Measurements from ENCODE around the gene ASB16. TPM values are rescaled to one million over a fixed set of nuclear protein-coding genes. Genes with fewer than 3 reads are reported as not detected.

Gene ASB16
- total RNA-seq, 4 donors from 2014 or later = 1.4 to 2.4 (median 1.7) TPM

DNA sequence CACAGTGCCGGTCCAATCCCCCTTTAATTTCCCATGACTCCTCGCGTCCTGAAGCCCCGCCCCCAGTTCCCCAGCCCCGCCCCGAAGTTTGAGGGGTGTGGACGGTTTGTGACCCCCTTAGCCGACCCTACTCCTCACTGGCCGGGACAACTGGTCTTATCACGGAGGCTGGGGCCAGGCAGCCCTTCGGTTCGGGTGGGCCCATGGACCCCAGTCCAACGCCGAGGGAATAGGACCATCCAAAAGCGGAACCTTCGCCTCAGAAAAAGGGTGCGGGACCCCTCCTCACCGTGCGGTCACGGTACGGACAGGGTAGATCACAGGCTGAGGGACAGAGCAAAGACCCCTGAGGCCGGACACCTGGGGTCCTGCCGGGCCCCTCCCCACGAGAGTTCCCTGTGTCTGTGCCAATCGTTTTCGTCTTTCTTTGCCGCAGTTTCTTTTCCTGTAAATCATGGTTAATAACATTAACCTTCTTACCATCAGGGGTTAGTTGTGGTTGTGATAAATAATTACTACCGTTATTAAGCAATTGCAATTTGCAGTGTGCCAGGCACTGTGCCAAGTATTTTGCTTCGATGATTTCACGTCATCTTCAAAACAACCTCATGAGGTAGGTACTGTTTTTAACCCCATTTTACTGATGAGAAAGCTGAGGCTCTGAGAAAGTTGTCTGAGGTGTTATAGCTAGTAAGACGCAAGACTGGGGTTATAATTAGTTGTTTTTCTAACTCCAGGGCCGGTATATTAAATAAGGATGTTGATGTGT, 16.8 kb downstream of the ASB16 start:
- peaks cover 6 to 14% of the 10 kb centered on the region in 2 donors for H3K36me3 ChIP-seq
- no peaks in the 10 kb centered on the region for H3K27me3 ChIP-seq
- peak overlapping the region; percentile 88 to 92 (median 90) for H3K27ac ChIP-seq
- 3 to 5% methylated on average over 17 to 32 of the region's 32 CpGs for WGBS, 2 donors
- peak overlapping the region; percentile 46 to 73 (median 72) for H3K4me3 ChIP-seq (replicated peaks in 1 of 3)
- H3K9me3 ChIP-seq = no peaks in the 10 kb centered on the region
- intact Hi-C loops (cut with DNase I) = no loop called here
- H3K4me1 ChIP-seq = peaks cover 13 to 32% of the 10 kb centered on the region in 2 donors
- peak in 1 of 2 donors; percentile 38 for DNase-seq
- no peak for TF ChIP-seq POLR2A (IDR thresholded peaks at IDR 0.05)
- TF ChIP-seq, protein P1, sequence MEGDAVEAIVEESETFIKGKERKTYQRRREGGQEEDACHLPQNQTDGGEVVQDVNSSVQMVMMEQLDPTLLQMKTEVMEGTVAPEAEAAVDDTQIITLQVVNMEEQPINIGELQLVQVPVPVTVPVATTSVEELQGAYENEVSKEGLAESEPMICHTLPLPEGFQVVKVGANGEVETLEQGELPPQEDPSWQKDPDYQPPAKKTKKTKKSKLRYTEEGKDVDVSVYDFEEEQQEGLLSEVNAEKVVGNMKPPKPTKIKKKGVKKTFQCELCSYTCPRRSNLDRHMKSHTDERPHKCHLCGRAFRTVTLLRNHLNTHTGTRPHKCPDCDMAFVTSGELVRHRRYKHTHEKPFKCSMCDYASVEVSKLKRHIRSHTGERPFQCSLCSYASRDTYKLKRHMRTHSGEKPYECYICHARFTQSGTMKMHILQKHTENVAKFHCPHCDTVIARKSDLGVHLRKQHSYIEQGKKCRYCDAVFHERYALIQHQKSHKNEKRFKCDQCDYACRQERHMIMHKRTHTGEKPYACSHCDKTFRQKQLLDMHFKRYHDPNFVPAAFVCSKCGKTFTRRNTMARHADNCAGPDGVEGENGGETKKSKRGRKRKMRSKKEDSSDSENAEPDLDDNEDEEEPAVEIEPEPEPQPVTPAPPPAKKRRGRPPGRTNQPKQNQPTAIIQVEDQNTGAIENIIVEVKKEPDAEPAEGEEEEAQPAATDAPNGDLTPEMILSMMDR (IDR thresholded peaks at IDR 0.05) = no peak

DNA sequence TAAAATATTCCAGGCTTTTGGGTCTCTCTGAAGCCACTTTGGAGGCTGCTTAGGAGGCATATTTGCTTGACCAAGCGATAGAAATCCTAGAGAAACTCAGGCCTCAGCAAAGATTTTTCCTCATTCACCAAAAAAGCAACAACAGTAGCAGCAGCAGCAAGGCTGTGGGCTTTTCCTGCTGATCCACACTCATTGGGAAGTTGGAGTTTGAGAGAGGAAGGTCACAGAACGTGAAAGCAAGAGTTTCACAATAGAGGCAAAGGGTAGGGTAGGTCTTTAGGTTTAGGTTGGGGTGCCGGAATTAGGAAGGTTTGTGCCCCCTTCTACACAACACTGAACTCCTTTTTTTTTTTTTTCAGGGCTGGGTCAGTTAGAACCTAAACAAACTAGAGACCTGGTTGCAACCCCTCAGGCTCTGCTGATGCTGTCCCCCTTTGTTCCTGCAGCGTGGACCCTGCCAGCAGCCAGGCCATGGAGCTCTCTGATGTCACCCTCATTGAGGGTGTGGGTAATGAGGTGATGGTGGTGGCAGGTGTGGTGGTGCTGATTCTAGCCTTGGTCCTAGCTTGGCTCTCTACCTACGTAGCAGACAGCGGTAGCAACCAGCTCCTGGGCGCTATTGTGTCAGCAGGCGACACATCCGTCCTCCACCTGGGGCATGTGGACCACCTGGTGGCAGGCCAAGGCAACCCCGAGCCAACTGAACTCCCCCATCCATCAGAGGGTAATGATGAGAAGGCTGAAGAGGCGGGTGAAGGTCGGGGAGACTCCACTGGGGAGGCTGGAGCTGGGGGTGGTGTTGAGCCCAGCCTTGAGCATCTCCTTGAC, 18.3 kb downstream of the ASB16 start:
- TF ChIP-seq, protein P1 (IDR thresholded peaks at IDR 0.05) = no peak
- no peak for TF ChIP-seq POLR2A (IDR thresholded peaks at IDR 0.05)
- no peak overlapping the region for H3K4me3 ChIP-seq (replicated peaks in 1 of 3)
- no peaks in the 10 kb centered on the region for H3K27me3 ChIP-seq
- H3K4me1 ChIP-seq = peaks cover 13 to 32% of the 10 kb centered on the region in 2 donors
- WGBS, 2 donors = 91 to 96% methylated on average over 12 of the region's 12 CpGs
- no peaks in the 10 kb centered on the region for H3K9me3 ChIP-seq
- no peak for DNase-seq
- H3K36me3 ChIP-seq = peaks cover 14 to 15% of the 10 kb centered on the region in 2 donors
- intact Hi-C loops (cut with DNase I) = no loop called here
- H3K27ac ChIP-seq = peak overlapping the region in 1 of 3 donors; percentile 90

DNA sequence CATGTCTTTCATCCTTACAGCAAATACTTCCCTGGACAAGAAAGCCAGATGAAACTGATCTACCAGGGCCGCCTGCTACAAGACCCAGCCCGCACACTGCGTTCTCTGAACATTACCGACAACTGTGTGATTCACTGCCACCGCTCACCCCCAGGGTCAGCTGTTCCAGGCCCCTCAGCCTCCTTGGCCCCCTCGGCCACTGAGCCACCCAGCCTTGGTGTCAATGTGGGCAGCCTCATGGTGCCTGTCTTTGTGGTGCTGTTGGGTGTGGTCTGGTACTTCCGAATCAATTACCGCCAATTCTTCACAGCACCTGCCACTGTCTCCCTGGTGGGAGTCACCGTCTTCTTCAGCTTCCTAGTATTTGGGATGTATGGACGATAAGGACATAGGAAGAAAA, 20.0 kb downstream of the ASB16 start:
- Histone ChIP-seq H3K4me3 (replicated peaks in 1 of 3) (no peak overlapping the region), H3K27ac (no peak overlapping the region), H3K4me1 (peaks cover 13 to 23% of the 10 kb centered on the region in 2 donors), H3K36me3 (peaks cover 29 to 31% of the 10 kb centered on the region in 2 donors), H3K9me3 (no peaks in the 10 kb centered on the region), H3K27me3 (no peaks in the 10 kb centered on the region)
- intact Hi-C loops (cut with DNase I) = no loop called here
- 94 to 97% methylated on average over 10 of the region's 10 CpGs for WGBS, 2 donors
- DNase-seq = no peak
- TF ChIP-seq, protein P1 (IDR thresholded peaks at IDR 0.05) = no peak
- no peak for TF ChIP-seq POLR2A (IDR thresholded peaks at IDR 0.05)

DNA sequence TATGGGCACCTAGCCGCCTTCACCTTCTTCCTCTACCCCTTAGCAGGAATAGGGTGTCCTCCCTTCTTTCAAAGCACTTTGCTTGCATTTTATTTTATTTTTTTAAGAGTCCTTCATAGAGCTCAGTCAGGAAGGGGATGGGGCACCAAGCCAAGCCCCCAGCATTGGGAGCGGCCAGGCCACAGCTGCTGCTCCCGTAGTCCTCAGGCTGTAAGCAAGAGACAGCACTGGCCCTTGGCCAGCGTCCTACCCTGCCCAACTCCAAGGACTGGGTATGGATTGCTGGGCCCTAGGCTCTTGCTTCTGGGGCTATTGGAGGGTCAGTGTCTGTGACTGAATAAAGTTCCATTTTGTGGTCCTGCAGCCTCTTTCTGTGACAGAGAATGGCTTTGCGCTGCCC, 20.9 kb downstream of the ASB16 start:
- H3K4me1 ChIP-seq = peaks cover 13 to 18% of the 10 kb centered on the region in 2 donors
- TF ChIP-seq, protein P1 (IDR thresholded peaks at IDR 0.05) = no peak
- TF ChIP-seq POLR2A (IDR thresholded peaks at IDR 0.05) = no peak
- WGBS, 2 donors = 57 to 68% methylated on average over 5 of the region's 5 CpGs
- no peaks in the 10 kb centered on the region for H3K27me3 ChIP-seq
- peaks cover 29 to 31% of the 10 kb centered on the region in 2 donors for H3K36me3 ChIP-seq
- H3K9me3 ChIP-seq = no peaks in the 10 kb centered on the region
- H3K4me3 ChIP-seq (replicated peaks in 1 of 3) = no peak overlapping the region
- H3K27ac ChIP-seq = peak overlapping the region in 1 of 3 donors; percentile 33
- DNase-seq = peak; percentile 76 to 77
- intact Hi-C loops (cut with DNase I) = no loop called here

All from thyroid gland (tissue), 4 donors.